SU-DHL-6 (cell line): ENCODE results near the gene CHMP5.

Experiments used
- H2AFZ ChIP-seq: fragments of 200-600 bp; sonication (generic); 2 replicates; pipeline ENCODE4 v1.6.1; 2014; ENCODE audit warnings: low read depth, mild to moderate bottlenecking, moderate library complexity, mixed read lengths, antibody characterized with exemption, low read length; ENCODE audit not compliant: severe bottlenecking
- H3F3A ChIP-seq: fragments of 200-600 bp; shearing (Covaris generic); 2 replicates; pipeline ENCODE4 v1.6.0; 2016; ENCODE audit warnings: antibody characterized with exemption, mild to moderate bottlenecking; ENCODE audit not compliant: insufficient read depth
- H3K27ac ChIP-seq: fragments of 200-600 bp; sonication (generic); 2 replicates; pipeline ENCODE4 v1.5.1; 2016; ENCODE audit warnings: low read depth, mild to moderate bottlenecking, low read length, moderate library complexity, mixed read lengths
- H3K27me3 ChIP-seq: fragments of 200-600 bp; sonication (generic), shearing (Covaris generic); 2 replicates; pipeline ENCODE4 v1.6.0; 2014; ENCODE audit warnings: mild to moderate bottlenecking, low read length
- H3K36me3 ChIP-seq: fragments of 200-600 bp; sonication (generic); 2 replicates; pipeline ENCODE4 v1.6.1; 2014; ENCODE audit warnings: mild to moderate bottlenecking, low read length, mixed read lengths
- H3K4me2 ChIP-seq: fragments of 300-600, 200-600 bp; shearing (Covaris generic), sonication (generic); 2 replicates; pipeline ENCODE4 v1.6.0; 2014; ENCODE audit warnings: low read length, low read depth, mild to moderate bottlenecking; ENCODE audit not compliant: poor library complexity, severe bottlenecking
- H3K4me3 ChIP-seq: fragments of 200-600 bp; sonication (generic); 2 replicates; pipeline ENCODE4 v1.5.1; 2014; ENCODE audit warnings: antibody characterized with exemption, low read length, mild to moderate bottlenecking, mixed read lengths; ENCODE audit not compliant: insufficient read depth, poor library complexity, severe bottlenecking
- H3K79me2 ChIP-seq: fragments of 200-600 bp; sonication (generic); 2 replicates; pipeline ENCODE4 v1.6.1; 2014; ENCODE audit warnings: mild to moderate bottlenecking, low read length, moderate library complexity; ENCODE audit not compliant: insufficient read depth
- H3K9ac ChIP-seq: fragments of 200-600 bp; sonication (generic); 2 replicates; pipeline ENCODE4 v1.7.0; 2014; ENCODE audit warnings: mild to moderate bottlenecking, low read length
- H3K9me2 ChIP-seq: fragments of 200-600 bp; sonication (generic); replicated peaks from 2 replicates; pipeline ENCODE4 v1.6.1; 2014; ENCODE audit warnings: low read length; ENCODE audit not compliant: insufficient read depth
- H3K9me3 ChIP-seq: fragments of 200-600 bp; sonication (generic); 2 replicates; pipeline ENCODE4 v1.6.1; 2014; ENCODE audit warnings: low read length, mixed read lengths; ENCODE audit not compliant: insufficient read depth
- H4K20me1 ChIP-seq: fragments of 200-600 bp; sonication (generic); 2 replicates; pipeline ENCODE4 v1.6.1; 2014; ENCODE audit warnings: low read depth, mild to moderate bottlenecking, antibody characterized with exemption, low read length, moderate library complexity, mixed read lengths
- EZH2phosphoT487 ChIP-seq: fragments of 200-600 bp; sonication (generic), shearing (Covaris generic); conservative IDR thresholded peaks from 2 replicates; pipeline ENCODE4 v1.6.1; 2018; ENCODE audit warnings: mild to moderate bottlenecking, antibody characterized with exemption, low read length, moderate library complexity, mixed read lengths
- TF ChIP-seq, protein P1 (sequence below): fragments of 200-600 bp; sonication (generic); IDR thresholded peaks from one replicate; pipeline ENCODE4 v1.5.1; 2017; ENCODE audit warnings: antibody characterized with exemption, mild to moderate bottlenecking, low read length, moderate library complexity; ENCODE audit not compliant: insufficient read depth, poor library complexity, severe bottlenecking

Gene CHMP5

DNA sequence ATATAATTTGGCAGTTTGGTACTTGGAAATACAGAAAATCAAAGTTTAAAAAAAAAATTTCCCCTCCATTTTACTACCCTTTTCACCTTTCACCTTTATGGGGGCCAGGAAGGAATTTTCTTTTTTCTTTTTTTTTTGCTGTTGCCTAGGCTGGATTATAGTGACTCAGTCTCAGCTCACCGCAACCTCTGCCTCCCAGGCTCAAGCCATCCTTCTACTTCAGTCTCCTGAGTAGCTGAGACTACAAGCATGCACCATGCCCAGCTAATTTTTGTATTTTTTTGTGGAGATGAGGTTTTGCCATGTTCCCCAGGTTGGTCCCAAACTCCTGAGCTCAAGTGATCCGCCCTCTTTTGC is 9.1 kb downstream of the CHMP5 start:
- no peaks in the 10 kb centered on the region for H3K79me2 ChIP-seq
- H3K4me2 ChIP-seq, result no peak overlapping the region
- no peaks in the 10 kb centered on the region for H3K9me2 ChIP-seq
- TF ChIP-seq, protein P1, sequence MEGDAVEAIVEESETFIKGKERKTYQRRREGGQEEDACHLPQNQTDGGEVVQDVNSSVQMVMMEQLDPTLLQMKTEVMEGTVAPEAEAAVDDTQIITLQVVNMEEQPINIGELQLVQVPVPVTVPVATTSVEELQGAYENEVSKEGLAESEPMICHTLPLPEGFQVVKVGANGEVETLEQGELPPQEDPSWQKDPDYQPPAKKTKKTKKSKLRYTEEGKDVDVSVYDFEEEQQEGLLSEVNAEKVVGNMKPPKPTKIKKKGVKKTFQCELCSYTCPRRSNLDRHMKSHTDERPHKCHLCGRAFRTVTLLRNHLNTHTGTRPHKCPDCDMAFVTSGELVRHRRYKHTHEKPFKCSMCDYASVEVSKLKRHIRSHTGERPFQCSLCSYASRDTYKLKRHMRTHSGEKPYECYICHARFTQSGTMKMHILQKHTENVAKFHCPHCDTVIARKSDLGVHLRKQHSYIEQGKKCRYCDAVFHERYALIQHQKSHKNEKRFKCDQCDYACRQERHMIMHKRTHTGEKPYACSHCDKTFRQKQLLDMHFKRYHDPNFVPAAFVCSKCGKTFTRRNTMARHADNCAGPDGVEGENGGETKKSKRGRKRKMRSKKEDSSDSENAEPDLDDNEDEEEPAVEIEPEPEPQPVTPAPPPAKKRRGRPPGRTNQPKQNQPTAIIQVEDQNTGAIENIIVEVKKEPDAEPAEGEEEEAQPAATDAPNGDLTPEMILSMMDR, result no peak
- no peak for TF ChIP-seq EZH2phosphoT487
- H3K27me3 ChIP-seq, result no peaks in the 10 kb centered on the region
- H2AFZ ChIP-seq, result no peak overlapping the region
- no peaks in the 10 kb centered on the region for H3F3A ChIP-seq
- H3K4me3 ChIP-seq, result no peak overlapping the region
- H4K20me1 ChIP-seq, result no peaks in the 10 kb centered on the region
- no peak overlapping the region for H3K9ac ChIP-seq
- peaks cover 43% of the 10 kb centered on the region; the same call in 1 of the 2 replicates for H3K36me3 ChIP-seq
- H3K27ac ChIP-seq, result no peak overlapping the region
- H3K9me3 ChIP-seq, result no peaks in the 10 kb centered on the region

DNA sequence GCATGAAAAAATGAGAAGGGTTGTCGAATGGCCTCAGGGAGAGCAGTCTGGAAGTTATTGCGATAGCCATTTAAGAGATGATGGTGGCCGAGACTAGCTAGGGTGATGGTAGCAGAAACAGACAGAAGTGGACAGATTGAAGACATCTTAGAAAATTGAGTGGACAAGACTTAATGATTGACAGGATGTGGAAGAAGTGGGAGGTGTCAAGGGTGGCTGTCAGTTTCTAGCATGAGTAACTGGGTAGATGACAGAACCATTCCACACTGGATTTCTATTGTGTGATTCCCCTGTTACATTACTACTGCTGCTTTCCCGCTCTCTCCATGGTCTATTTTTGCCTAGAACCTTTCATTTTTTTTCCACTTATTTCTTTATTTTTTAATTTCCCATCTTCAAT is 12.6 kb downstream of the CHMP5 start:
- no peaks in the 10 kb centered on the region for H3K27me3 ChIP-seq
- TF ChIP-seq EZH2phosphoT487, result no peak
- TF ChIP-seq, protein P1, result no peak
- H3K36me3 ChIP-seq, result peaks cover 36% of the 10 kb centered on the region

DNA sequence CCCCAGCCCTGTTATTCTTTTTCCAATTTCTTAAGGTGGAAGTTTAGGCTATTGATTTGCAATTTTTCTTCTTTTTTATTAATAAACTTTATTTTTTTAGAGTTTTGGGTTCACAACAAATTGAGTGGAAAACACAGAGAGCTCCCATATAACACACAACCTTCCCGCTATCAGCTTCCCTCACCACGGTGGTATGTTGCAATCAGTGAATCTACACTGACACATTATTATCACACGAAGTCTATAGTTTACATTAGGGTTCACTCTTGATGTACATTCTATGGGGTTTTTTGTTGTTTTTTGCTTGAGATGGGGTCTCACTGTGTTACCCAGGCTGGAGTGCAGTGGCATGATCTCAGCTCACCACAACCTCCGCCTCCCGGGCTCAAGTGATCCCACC is 20.7 kb downstream of the CHMP5 start:
- Histone ChIP-seq H3K27ac (no peak overlapping the region), H3K4me2 (no peak overlapping the region), H3K9me2 (no peaks in the 10 kb centered on the region), H3K9me3 (no peaks in the 10 kb centered on the region), H2AFZ (no peak overlapping the region), H3K9ac (no peak overlapping the region), H4K20me1 (no peaks in the 10 kb centered on the region), H3K79me2 (peaks cover under 1% of the 10 kb centered on the region; the same call in 1 of the 2 replicates), H3K36me3 (peaks cover 6% of the 10 kb centered on the region), H3K27me3 (no peaks in the 10 kb centered on the region), H3F3A (peaks cover 12% of the 10 kb centered on the region), H3K4me3 (no peak overlapping the region)
- no peak for TF ChIP-seq EZH2phosphoT487
- TF ChIP-seq, protein P1, result no peak

More for the DNA sequence above, 12.6 kb downstream of the CHMP5 start:
- H3K9me2 ChIP-seq, result no peaks in the 10 kb centered on the region
- 0 out of 2 replicates have a peak, but pooled peaks cover 2% of the 10 kb centered on the region for H3F3A ChIP-seq
- no peak overlapping the region for H3K9ac ChIP-seq
- H3K27ac ChIP-seq, result no peak overlapping the region
- no peaks in the 10 kb centered on the region for H3K79me2 ChIP-seq
- no peak overlapping the region for H3K4me3 ChIP-seq
- H3K4me2 ChIP-seq, result no peak overlapping the region
- H4K20me1 ChIP-seq, result no peaks in the 10 kb centered on the region
- H3K9me3 ChIP-seq, result no peaks in the 10 kb centered on the region
- no peak overlapping the region for H2AFZ ChIP-seq
